ENCODE data around the gene MORC3. TPM values are rescaled to one million over a fixed set of nuclear protein-coding genes. Genes with fewer than 3 reads are reported as not detected.
"Not testable (repeated sequence)": the region's sequence is repeated elsewhere in the genome, so short reads cannot be mapped to it uniquely, and the experiment has no call there.

MORC3 gene
- total RNA-seq, 1 donor from 2014 or later, result 23.1 TPM

DNA sequence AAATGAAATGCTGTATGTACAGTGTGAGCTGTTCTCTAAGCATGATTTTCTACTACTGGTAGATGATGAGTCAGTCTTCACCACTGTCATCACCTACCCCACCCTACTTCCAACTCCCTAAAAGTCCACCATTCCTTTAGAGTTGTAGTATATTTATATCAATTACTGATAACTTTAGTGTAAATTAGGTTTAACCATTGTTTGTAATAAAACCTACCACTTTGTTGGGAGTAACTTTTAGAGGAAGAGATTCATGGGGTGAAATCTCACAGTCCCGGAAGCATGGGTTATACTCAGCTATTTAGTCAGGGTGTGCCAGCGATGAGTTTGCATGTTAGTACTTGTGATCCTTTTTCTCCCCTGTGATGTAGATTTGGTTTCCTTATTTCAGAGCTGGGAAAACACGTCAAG lies 17.1 kb downstream of the MORC3 start:
- peaks cover 17% of the 10 kb centered on the region for H3K36me3 Mint-ChIP-seq (ENCODE audit: low read depth)
- peak overlapping the region; percentile 24 for H3K4me3 Mint-ChIP-seq (ENCODE audit: unreplicated experiment)
- no peaks in the 10 kb centered on the region for H3K27me3 Mint-ChIP-seq (ENCODE audit: low read depth)
- TF ChIP-seq, protein P1, sequence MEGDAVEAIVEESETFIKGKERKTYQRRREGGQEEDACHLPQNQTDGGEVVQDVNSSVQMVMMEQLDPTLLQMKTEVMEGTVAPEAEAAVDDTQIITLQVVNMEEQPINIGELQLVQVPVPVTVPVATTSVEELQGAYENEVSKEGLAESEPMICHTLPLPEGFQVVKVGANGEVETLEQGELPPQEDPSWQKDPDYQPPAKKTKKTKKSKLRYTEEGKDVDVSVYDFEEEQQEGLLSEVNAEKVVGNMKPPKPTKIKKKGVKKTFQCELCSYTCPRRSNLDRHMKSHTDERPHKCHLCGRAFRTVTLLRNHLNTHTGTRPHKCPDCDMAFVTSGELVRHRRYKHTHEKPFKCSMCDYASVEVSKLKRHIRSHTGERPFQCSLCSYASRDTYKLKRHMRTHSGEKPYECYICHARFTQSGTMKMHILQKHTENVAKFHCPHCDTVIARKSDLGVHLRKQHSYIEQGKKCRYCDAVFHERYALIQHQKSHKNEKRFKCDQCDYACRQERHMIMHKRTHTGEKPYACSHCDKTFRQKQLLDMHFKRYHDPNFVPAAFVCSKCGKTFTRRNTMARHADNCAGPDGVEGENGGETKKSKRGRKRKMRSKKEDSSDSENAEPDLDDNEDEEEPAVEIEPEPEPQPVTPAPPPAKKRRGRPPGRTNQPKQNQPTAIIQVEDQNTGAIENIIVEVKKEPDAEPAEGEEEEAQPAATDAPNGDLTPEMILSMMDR (IDR thresholded peaks at IDR 0.05), result no peak
- DNase-seq (ENCODE audit: low spot score), result no peak
- H3K4me1 Mint-ChIP-seq (ENCODE audit: low read depth), result peaks cover 24% of the 10 kb centered on the region
- H3K27ac Mint-ChIP-seq (ENCODE audit: unreplicated experiment), result peak overlapping the region; percentile 97
- H3K9me3 Mint-ChIP-seq (ENCODE audit: low read depth), result no peaks in the 10 kb centered on the region

DNA sequence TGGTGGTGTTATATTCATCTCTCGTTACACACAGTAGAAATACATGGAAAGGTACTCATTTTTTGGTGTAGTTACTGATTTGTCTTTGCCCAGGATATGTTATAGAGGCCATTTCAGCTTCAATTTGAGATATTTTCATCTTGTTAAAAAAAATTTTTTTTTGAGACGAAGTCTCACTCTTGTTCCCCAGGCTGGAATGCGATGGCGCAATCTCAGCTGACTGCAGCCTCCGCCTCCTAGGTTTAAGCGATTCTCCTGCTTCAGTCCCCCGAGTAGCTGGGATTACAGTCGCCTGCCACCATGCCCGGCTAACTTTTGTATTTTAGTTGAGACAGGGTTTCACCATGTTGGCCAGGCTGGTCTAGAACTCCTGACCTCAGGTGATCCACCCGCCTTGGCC lies 19.0 kb downstream of the MORC3 start:
- Mint-ChIP-seq H3K27ac (ENCODE audit: unreplicated experiment) (no peak overlapping the region), H3K4me3 (ENCODE audit: unreplicated experiment) (no peak overlapping the region), H3K36me3 (ENCODE audit: low read depth) (peaks cover 18% of the 10 kb centered on the region), H3K4me1 (ENCODE audit: low read depth) (peaks cover 24% of the 10 kb centered on the region), H3K9me3 (ENCODE audit: low read depth) (no peaks in the 10 kb centered on the region), H3K27me3 (ENCODE audit: low read depth) (no peaks in the 10 kb centered on the region)
- TF ChIP-seq, protein P1 (IDR thresholded peaks at IDR 0.05), result no peak
- DNase-seq (ENCODE audit: low spot score), result no peak

DNA sequence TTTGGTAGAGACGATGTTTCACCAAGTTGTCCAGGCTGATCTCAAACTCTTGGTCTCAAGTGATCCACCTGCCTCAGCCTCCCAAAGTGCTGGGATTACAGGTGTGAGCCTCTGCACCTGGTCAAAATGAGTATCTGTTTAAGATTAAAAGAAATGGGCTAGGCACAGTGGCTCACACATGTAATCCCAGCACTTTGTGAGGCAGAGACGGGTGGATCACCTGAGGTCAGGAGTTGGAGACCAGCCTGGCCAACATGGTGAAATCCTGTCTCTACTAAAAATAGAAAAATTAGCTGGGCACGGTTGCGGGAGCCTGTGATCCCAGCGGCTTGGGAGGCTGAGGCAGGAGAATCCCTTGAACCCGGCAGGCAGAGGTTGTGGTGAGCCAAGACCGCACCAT lies 22.6 kb downstream of the MORC3 start:
- H3K4me3 Mint-ChIP-seq (ENCODE audit: unreplicated experiment); DNase-seq (ENCODE audit: low spot score); H3K27me3 Mint-ChIP-seq (ENCODE audit: low read depth); H3K9me3 Mint-ChIP-seq (ENCODE audit: low read depth); H3K4me1 Mint-ChIP-seq (ENCODE audit: low read depth); H3K27ac Mint-ChIP-seq (ENCODE audit: unreplicated experiment): not testable (repeated sequence)
- peaks cover 22% of the 10 kb centered on the region for H3K36me3 Mint-ChIP-seq (ENCODE audit: low read depth)

DNA sequence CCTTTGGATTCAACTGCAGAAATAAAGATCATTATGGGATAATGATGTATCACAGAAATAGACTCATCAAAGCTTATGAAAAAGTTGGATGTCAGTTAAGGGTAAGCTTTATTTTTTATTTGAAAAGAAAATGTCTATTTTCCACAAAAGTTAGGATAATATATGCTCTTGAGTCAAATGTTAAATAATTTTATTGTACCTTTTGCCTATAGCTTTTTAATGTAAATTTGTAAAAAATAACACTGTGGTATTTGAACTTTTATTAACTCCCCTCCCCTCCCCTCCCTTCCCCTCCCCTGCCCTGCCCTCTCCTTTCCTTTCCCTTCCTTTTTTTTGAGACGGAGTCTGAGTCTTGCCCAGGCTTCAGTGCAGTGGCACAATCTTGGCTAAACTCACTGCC lies 24.9 kb downstream of the MORC3 start:
- Mint-ChIP-seq H3K4me1 (ENCODE audit: low read depth) (peaks cover 13% of the 10 kb centered on the region), H3K4me3 (ENCODE audit: unreplicated experiment) (no peak overlapping the region), H3K9me3 (ENCODE audit: low read depth) (no peaks in the 10 kb centered on the region), H3K27me3 (ENCODE audit: low read depth) (no peaks in the 10 kb centered on the region), H3K27ac (ENCODE audit: unreplicated experiment) (no peak overlapping the region), H3K36me3 (ENCODE audit: low read depth) (peaks cover 25% of the 10 kb centered on the region)
- TF ChIP-seq, protein P1 (IDR thresholded peaks at IDR 0.05), result no peak
- no peak for DNase-seq (ENCODE audit: low spot score)

DNA sequence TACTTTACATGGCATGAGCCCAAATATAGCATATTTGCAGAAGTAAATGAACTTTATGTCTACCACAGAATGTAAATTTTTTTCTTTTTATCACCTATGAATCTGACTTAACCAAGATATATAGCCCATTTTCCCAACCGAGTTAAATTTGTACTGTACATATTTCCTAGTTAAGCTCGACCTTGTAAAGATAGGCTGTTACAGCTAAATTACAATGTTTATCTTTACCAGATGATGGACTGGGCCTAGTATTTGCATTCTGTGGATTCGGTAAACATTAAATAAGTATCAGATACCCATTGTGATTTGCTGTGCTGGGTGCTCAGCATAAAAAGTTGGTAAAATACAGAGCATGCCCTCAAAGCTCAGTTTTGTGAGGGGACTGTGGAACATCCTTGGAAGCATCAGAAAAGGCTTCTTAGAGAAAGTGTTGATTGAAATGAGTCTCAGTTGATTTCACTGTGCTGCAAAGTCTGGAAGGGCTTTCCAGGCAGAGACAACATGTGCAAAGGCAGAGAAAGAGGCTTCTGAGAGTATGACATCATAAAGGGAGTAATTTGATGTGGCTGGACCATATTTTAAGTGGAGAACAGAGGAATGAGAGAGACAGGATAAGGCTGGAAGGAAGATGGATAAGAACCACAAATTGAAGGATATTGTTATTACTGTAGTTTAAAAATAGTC lies 27.4 kb downstream of the MORC3 start:
- Mint-ChIP-seq H3K4me1 (ENCODE audit: low read depth) (peaks cover 22% of the 10 kb centered on the region), H3K9me3 (ENCODE audit: low read depth) (no peaks in the 10 kb centered on the region), H3K4me3 (ENCODE audit: unreplicated experiment) (no peak overlapping the region), H3K27me3 (ENCODE audit: low read depth) (no peaks in the 10 kb centered on the region), H3K36me3 (ENCODE audit: low read depth) (peaks cover 28% of the 10 kb centered on the region), H3K27ac (ENCODE audit: unreplicated experiment) (peak overlapping the region; percentile 30)
- TF ChIP-seq, protein P1 (IDR thresholded peaks at IDR 0.05), result no peak
- no peak for DNase-seq (ENCODE audit: low spot score)

DNA sequence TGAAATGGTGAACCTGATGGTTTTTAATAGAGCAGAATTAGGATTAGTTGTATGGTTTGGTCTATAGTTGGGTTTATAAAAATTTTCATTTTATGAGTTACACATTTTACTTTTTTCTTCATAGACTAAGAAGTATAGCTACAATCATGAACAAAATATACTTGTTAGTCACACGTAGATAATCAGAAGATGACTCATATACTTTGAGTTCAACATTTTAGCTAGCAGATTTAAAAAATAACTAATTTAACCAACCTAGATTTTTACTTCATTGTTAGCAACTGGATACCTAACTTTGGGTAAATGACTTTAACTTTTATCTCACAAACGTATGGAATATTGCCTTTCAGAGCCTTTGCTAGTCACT lies 27.9 kb downstream of the MORC3 start:
- no peak for DNase-seq (ENCODE audit: low spot score)
- Mint-ChIP-seq H3K27me3 (ENCODE audit: low read depth) (no peaks in the 10 kb centered on the region), H3K9me3 (ENCODE audit: low read depth) (no peaks in the 10 kb centered on the region), H3K4me3 (ENCODE audit: unreplicated experiment) (no peak overlapping the region), H3K4me1 (ENCODE audit: low read depth) (peaks cover 22% of the 10 kb centered on the region), H3K27ac (ENCODE audit: unreplicated experiment) (peak overlapping the region; percentile 30), H3K36me3 (ENCODE audit: low read depth) (peaks cover 30% of the 10 kb centered on the region)
- TF ChIP-seq, protein P1 (IDR thresholded peaks at IDR 0.05), result no peak

Measured in chondrocyte (in vitro differentiated cells).